Breast epithelium (tissue), 3 donors: Measurements from ENCODE around the gene MASP1.

ENCODE experiments used
- POLR2A ChIP-seq: fragments of 450-650 bp; IDR thresholded peaks from one replicate; pipeline ENCODE4 v1.6.1; 2016; ENCODE audit warnings: antibody characterized with exemption, mild to moderate bottlenecking, moderate library complexity
- POLR2AphosphoS5 ChIP-seq, 3 donors: sonication (generic); formaldehyde crosslinking; IDR thresholded peaks; one replicate each; pipeline ENCODE4 v1.6.1; 2017; ENCODE audit warnings: antibody characterized with exemption in 3 of 3

DNA sequence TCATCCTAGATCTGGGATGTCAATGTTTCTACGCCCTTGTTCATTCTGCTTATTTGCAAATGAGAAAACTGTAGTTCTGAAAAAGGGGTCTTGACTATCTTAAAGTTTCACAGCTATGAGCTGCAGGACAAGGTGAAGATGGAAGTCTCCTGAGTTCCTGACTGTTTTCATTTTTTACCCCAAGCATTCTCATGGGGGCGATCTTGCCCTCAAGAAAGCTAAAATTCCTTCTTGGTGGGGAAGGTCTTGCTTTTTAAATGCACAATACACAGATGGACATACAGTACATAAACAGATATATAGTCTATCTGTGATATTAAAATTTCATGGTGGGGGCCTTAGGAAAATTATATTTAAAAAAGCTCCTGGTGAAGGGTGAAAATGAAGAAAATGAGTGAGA, 32.4 kb downstream of the MASP1 start:
- no peak for TF ChIP-seq POLR2AphosphoS5 (IDR thresholded peaks at IDR 0.05)
- no peak for TF ChIP-seq POLR2A
